ENCODE measurements around the gene SCD5. TPM values are rescaled to one million over a fixed set of nuclear protein-coding genes. Genes with fewer than 3 reads are reported as not detected.

The SCD5 gene
- total and polyA plus RNA-seq, 2 of the 8 experiments (the other 6 are each of a cell fraction or from before 2014, with no cell fraction given) = 0.92 to 1.2 TPM

DNA sequence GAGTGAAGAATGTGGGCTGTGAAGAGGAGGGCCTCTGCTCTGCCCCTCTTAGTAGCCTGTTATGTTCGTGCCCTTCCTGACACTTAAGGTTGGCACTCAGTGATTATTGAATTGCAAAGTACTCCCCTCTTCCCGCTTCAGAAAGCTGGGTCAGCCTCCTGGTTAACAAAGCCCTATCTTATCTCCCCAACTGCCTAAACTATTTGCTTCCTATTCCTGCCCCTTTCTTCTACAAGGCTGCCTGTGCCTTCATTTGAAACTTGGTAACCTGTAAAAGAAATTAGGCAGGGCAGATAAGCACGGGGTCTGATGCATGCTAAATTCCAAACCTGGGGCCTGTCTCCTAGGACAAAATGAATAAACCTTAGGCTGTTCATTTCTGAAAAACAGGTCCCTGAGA lies 213.7 kb downstream of the SCD5 start:
- Histone ChIP-seq H3K18ac (ENCODE audit: extremely low read depth, low read length) (no peak overlapping the region), H3K27ac (ENCODE audit: low read depth, low read length) (no peak overlapping the region), H2BK15ac (ENCODE audit: low read length) (no peak overlapping the region), H3K79me2 (ENCODE audit: control insufficient read depth in 1 of 2, insufficient read depth in 2 of 2, low read length in 2 of 2) (no peaks in the 10 kb centered on the region), H4K5ac (ENCODE audit: insufficient read length, low read depth, low read length) (no peak overlapping the region), H3K79me1 (ENCODE audit: low read depth, low read length) (no peaks in the 10 kb centered on the region), H4K8ac (ENCODE audit: extremely low read depth, insufficient read depth, low read length) (no peak overlapping the region), H2BK12ac (ENCODE audit: low read depth, low read length) (no peak overlapping the region), H2BK120ac (replicated peaks; ENCODE audit: low read depth, low read length) (no peak overlapping the region), H2BK5ac (ENCODE audit: low read depth, low read length) (no peak overlapping the region), H3K4me3 (ENCODE audit: extremely low read depth in 1 of 4, insufficient read depth in 2 of 4, low read depth in 3 of 4, low read length in 4 of 4) (no peak overlapping the region), H3K23me2 (ENCODE audit: low read depth, low read length) (no peaks in the 10 kb centered on the region), H3K4me2 (ENCODE audit: insufficient read depth in 1 of 2, low read depth in 2 of 2, low read length in 2 of 2) (peak overlapping the region; percentile 8 to 39), H2AFZ (ENCODE audit: low read length) (0 out of 2 replicates have a peak overlapping the region, but pooled peaks have one; percentile 77), H2BK20ac (ENCODE audit: low read length) (no peak overlapping the region; the same call in 1 of the 2 replicates), H2AK5ac (ENCODE audit: low read depth, low read length) (no peak overlapping the region), H3K27me3 (replicated peaks in 1 of 4; ENCODE audit: control insufficient read depth in 3 of 4, extremely low read depth in 1 of 4, insufficient read depth in 3 of 4, low read length in 3 of 4) (no peaks in the 10 kb centered on the region), H3K23ac (ENCODE audit: insufficient read length) (no peak overlapping the region), H3K56ac (replicated peaks; ENCODE audit: insufficient read length, low read depth, low read length) (no peak overlapping the region), H3K4ac (replicated peaks; ENCODE audit: insufficient read length, low read depth, low read length) (no peak overlapping the region), H3K4me1 (replicated peaks in 1 of 4; ENCODE audit: control insufficient read depth in 3 of 4, insufficient read depth in 4 of 4, low read length in 3 of 4) (peaks cover 4 to 27% (median 18%) of the 10 kb centered on the region in 4 experiments), H3K9ac (replicated peaks in 1 of 4; ENCODE audit: extremely low read depth in 1 of 4, low read depth in 3 of 4, low read length in 3 of 4) (no peak overlapping the region), H4K20me1 (replicated peaks in 1 of 2; ENCODE audit: control insufficient read depth in 1 of 2, insufficient read depth in 2 of 2, low read length in 2 of 2) (no peaks in the 10 kb centered on the region), H3K9me3 (ENCODE audit: insufficient read depth in 2 of 2, low read depth in 1 of 2, low read length in 1 of 2) (no peaks in the 10 kb centered on the region), H3K14ac (ENCODE audit: insufficient read length) (no peak overlapping the region), H3K36me3 (ENCODE audit: control insufficient read depth in 2 of 4, insufficient read depth in 4 of 4, low read length in 3 of 4) (no peaks in the 10 kb centered on the region), H4K91ac (replicated peaks; ENCODE audit: insufficient read length, low read length) (no peak overlapping the region)
- DNase-seq (ENCODE audit: low read depth in 1 of 2, low spot score in 2 of 2) = no peak
- POLR2A ChIA-PET (ENCODE audit: partially characterized antibody) = no interaction called here
- 16% methylated on average over 3 of the region's 3 CpGs; no CpG with 5 or more reads in 1 of the 2 experiments for WGBS, 2 experiments (ENCODE audit: extremely low coverage in 1 of 2, insufficient coverage in 1 of 2, insufficient read length in 1 of 2, insufficient replicate concordance in 2 of 2, low coverage in 1 of 2, low lambda C conversion rate in 2 of 2, missing lambda C conversion rate in 1 of 2)
- no peak for FAIRE-seq
- CTCF ChIA-PET (ENCODE audit: partially characterized antibody) = interaction anchor here (2.4 kb wide), 1 partner anchor 30 kb away, joined by 5 read pairs; no protein-coding TSS in a partner anchor
- TF ChIP-seq SP2 (IDR thresholded peaks at IDR 0.05; ENCODE audit: low read length) = no peak
- TF ChIP-seq TBP (IDR thresholded peaks at IDR 0.05; ENCODE audit: low read depth, low read length) = no peak
- no peak for TF ChIP-seq SIX5 (IDR thresholded peaks at IDR 0.05; ENCODE audit: low read depth, low read length)
